ENCODE results near the gene ANKRD66. TPM values are rescaled to one million over a fixed set of nuclear protein-coding genes. Genes with fewer than 3 reads are reported as not detected.

Gene ANKRD66
- total RNA-seq, 3 donors from 2014 or later: not detected

- H3K9me3 ChIP-seq: no peaks in the 10 kb centered on the region
- no peak for TF ChIP-seq CTCF (IDR thresholded peaks at IDR 0.05)
- intact Hi-C loops (cut with DNase I, micrococcal nuclease): no loop called here
- H3K4me1 ChIP-seq (ENCODE audit: low read depth): peaks cover 15% of the 10 kb centered on the region
- no peak within 1 kb of the TSS for H3K4me3 ChIP-seq
- ATAC-seq (peak; percentile 65), DNase-seq (peak in 1 of 3 donors; percentile 50)
- H3K36me3 ChIP-seq (ENCODE audit: low read depth): no peaks in the 10 kb centered on the region
Measured at GRCh38 chr6:46793138-46793537, 46.4 kb downstream of the ANKRD66 start, which contains the start of gene MEP1A. Gene MEP1A (plus strand): TSS chr6:46793389. CDS start chr6:46793399, 10 bp downstream.

GRCh38 chr6:46794068-46794467, 47.3 kb downstream of the ANKRD66 start:
- Histone ChIP-seq H3K9me3 (no peaks in the 10 kb centered on the region), H3K36me3 (ENCODE audit: low read depth) (no peaks in the 10 kb centered on the region), H3K4me3 (no peak overlapping the region), H3K4me1 (ENCODE audit: low read depth) (peaks cover 15% of the 10 kb centered on the region)
- intact Hi-C loops (cut with DNase I, micrococcal nuclease): no loop called here
- ATAC-seq (no peak), DNase-seq (no peak)
- no peak for TF ChIP-seq CTCF (IDR thresholded peaks at IDR 0.05)

GRCh38 chr6:46795816-46796215, 49.1 kb downstream of the ANKRD66 start:
- H3K4me3 ChIP-seq: no peak overlapping the region

GRCh38 chr6:46796848-46797580, 50.3 kb downstream of the ANKRD66 start:
- Histone ChIP-seq H3K36me3 (ENCODE audit: low read depth) (no peaks in the 10 kb centered on the region), H3K4me1 (ENCODE audit: low read depth) (peaks cover 5% of the 10 kb centered on the region), H3K9me3 (no peaks in the 10 kb centered on the region), H3K4me3 (no peak overlapping the region)
- ATAC-seq (peak; percentile 87), DNase-seq (no peak)
- intact Hi-C loops (cut with DNase I, micrococcal nuclease): no loop called here
- no peak for TF ChIP-seq CTCF (IDR thresholded peaks at IDR 0.05)

More at GRCh38 chr6:46795816-46796215, 49.1 kb downstream of the ANKRD66 start:
- ATAC-seq: no peak
- TF ChIP-seq CTCF (IDR thresholded peaks at IDR 0.05): no peak
- intact Hi-C loops (cut with DNase I, micrococcal nuclease): no loop called here
- Histone ChIP-seq H3K36me3 (ENCODE audit: low read depth) (no peaks in the 10 kb centered on the region), H3K4me1 (ENCODE audit: low read depth) (peaks cover 11% of the 10 kb centered on the region), H3K9me3 (no peaks in the 10 kb centered on the region)
- DNase-seq: no peak

GRCh38 chr6:46799657-46800056, 52.9 kb downstream of the ANKRD66 start:
- DNase-seq (no peak), ATAC-seq (no peak)
- TF ChIP-seq CTCF (IDR thresholded peaks at IDR 0.05): no peak
- H3K36me3 ChIP-seq (ENCODE audit: low read depth): no peaks in the 10 kb centered on the region
- no peaks in the 10 kb centered on the region for H3K4me1 ChIP-seq (ENCODE audit: low read depth)
- H3K4me3 ChIP-seq: no peak overlapping the region
- intact Hi-C loops (cut with DNase I, micrococcal nuclease): no loop called here
- no peaks in the 10 kb centered on the region for H3K9me3 ChIP-seq

All from mucosa of descending colon (tissue), 3 donors.